Measurements from ENCODE around the gene GINS2. TPM values are rescaled to one million over a fixed set of nuclear protein-coding genes. Genes with fewer than 3 reads are reported as not detected.

GINS2 gene
- total RNA-seq, 1 experiment from 2014 or later: 20.2 TPM

- intact Hi-C loops (cut with micrococcal nuclease; ENCODE audit: unreplicated experiment): loop anchor here (2.0 kb wide), 1 partner anchor 31 kb away; the partner anchor contains the start of gene GSE1
- Histone ChIP-seq H2AFZ (no peak overlapping the region), H3K9me2 (ENCODE audit: insufficient read depth) (no peaks in the 10 kb centered on the region), H3K36me3 (ENCODE audit: low read depth) (no peaks in the 10 kb centered on the region), H3K4me3 (no peak overlapping the region), H3K4me2 (peak overlapping the region; percentile 80), H4K20me1 (ENCODE audit: insufficient read depth) (peaks cover 98% of the 10 kb centered on the region), H3K9me3 (ENCODE audit: insufficient read depth, low read depth) (no peaks in the 10 kb centered on the region), H3F3A (ENCODE audit: insufficient read depth, low read depth) (peaks cover 28% of the 10 kb centered on the region), H3K27me3 (ENCODE audit: insufficient read depth, low read depth) (no peaks in the 10 kb centered on the region), H3K4me1 (replicated peaks; ENCODE audit: insufficient read depth) (peaks cover 36% of the 10 kb centered on the region), H3K27ac (peak overlapping the region; percentile 58; the same call in 1 of the 2 replicates), H3K79me2 (ENCODE audit: low read depth) (peaks cover 39% of the 10 kb centered on the region)
- DNase-seq: no peak
- POLR2A ChIA-PET (ENCODE audit: unreplicated experiment): interaction anchor here (0.6 kb wide), 1 partner anchor 544 kb away, joined by 7 read pairs; no protein-coding TSS in a partner anchor
- TF ChIP-seq CTCF (conservative IDR thresholded peaks at IDR 0.05) (no peak), EZH2 (IDR thresholded peaks at IDR 0.05; ENCODE audit: low read depth) (no peak)
- BruUV-seq (replicated peaks): no TSS peak
- CTCF ChIA-PET: no interaction called here
Measured at GRCh38 chr16:85644093-85644712, 44.6 kb downstream of the GINS2 start.

- intact Hi-C loops (cut with micrococcal nuclease; ENCODE audit: unreplicated experiment): loop anchor here (2.0 kb wide), 1 partner anchor 31 kb away; the partner anchor contains the start of gene GSE1
- DNase-seq: no peak
- no peak overlapping the region for H3K4me3 ChIP-seq
- H4K20me1 ChIP-seq (ENCODE audit: insufficient read depth): peaks cover 98% of the 10 kb centered on the region
- POLR2A ChIA-PET (ENCODE audit: unreplicated experiment): interaction anchor here (0.6 kb wide), 1 partner anchor 544 kb away, joined by 7 read pairs; no protein-coding TSS in a partner anchor
- no peak overlapping the region for H2AFZ ChIP-seq
- no peak overlapping the region; the same call in 1 of the 2 replicates for H3K4me2 ChIP-seq
- no peaks in the 10 kb centered on the region for H3K27me3 ChIP-seq (ENCODE audit: insufficient read depth, low read depth)
- peaks cover 44% of the 10 kb centered on the region for H3K79me2 ChIP-seq (ENCODE audit: low read depth)
- peaks cover 36% of the 10 kb centered on the region for H3K4me1 ChIP-seq (replicated peaks; ENCODE audit: insufficient read depth)
- no peaks in the 10 kb centered on the region for H3K36me3 ChIP-seq (ENCODE audit: low read depth)
- no peaks in the 10 kb centered on the region for H3K9me2 ChIP-seq (ENCODE audit: insufficient read depth)
- no TSS peak for BruUV-seq (replicated peaks)
- CTCF ChIA-PET: no interaction called here
- TF ChIP-seq CTCF (conservative IDR thresholded peaks at IDR 0.05) (no peak), EZH2 (IDR thresholded peaks at IDR 0.05; ENCODE audit: low read depth) (no peak)
- no peak overlapping the region for H3K27ac ChIP-seq
- peaks cover 23% of the 10 kb centered on the region for H3F3A ChIP-seq (ENCODE audit: insufficient read depth, low read depth)
- H3K9me3 ChIP-seq (ENCODE audit: insufficient read depth, low read depth): no peaks in the 10 kb centered on the region
Measured at GRCh38 chr16:85643631-85644030, 45.1 kb downstream of the GINS2 start.

GRCh38 chr16:85642762-85643358 lies 45.9 kb downstream of the GINS2 start:
- intact Hi-C loops (cut with micrococcal nuclease; ENCODE audit: unreplicated experiment): no loop called here
- H3F3A ChIP-seq (ENCODE audit: insufficient read depth, low read depth): peaks cover 18% of the 10 kb centered on the region
- peaks cover 43% of the 10 kb centered on the region for H3K79me2 ChIP-seq (ENCODE audit: low read depth)
- no TSS peak for BruUV-seq (replicated peaks)
- H3K36me3 ChIP-seq (ENCODE audit: low read depth): no peaks in the 10 kb centered on the region
- H4K20me1 ChIP-seq (ENCODE audit: insufficient read depth): peaks cover 96% of the 10 kb centered on the region
- H3K9me2 ChIP-seq (ENCODE audit: insufficient read depth): no peaks in the 10 kb centered on the region
- ChIA-PET POLR2A (ENCODE audit: unreplicated experiment) (no interaction called here), CTCF (no interaction called here)
- no peaks in the 10 kb centered on the region for H3K9me3 ChIP-seq (ENCODE audit: insufficient read depth, low read depth)
- H3K4me1 ChIP-seq (replicated peaks; ENCODE audit: insufficient read depth): peaks cover 36% of the 10 kb centered on the region
- DNase-seq: no peak
- H3K4me2 ChIP-seq: no peak overlapping the region
- no peaks in the 10 kb centered on the region for H3K27me3 ChIP-seq (ENCODE audit: insufficient read depth, low read depth)
- no peak overlapping the region for H3K27ac ChIP-seq
- no peak for TF ChIP-seq CTCF (conservative IDR thresholded peaks at IDR 0.05)
- no peak overlapping the region for H3K4me3 ChIP-seq
- H2AFZ ChIP-seq: no peak overlapping the region
